ENCODE results near the gene PSMD5. TPM values are rescaled to one million over a fixed set of nuclear protein-coding genes. Genes with fewer than 3 reads are reported as not detected.
A peak's percentile ranks its signal among the peaks of the same experiment; 100 is the strongest.

The PSMD5 gene
- total RNA-seq, 1 donor: 32.6 TPM

GRCh38 chr9:120864719-120865118 lies 22.0 kb upstream of the PSMD5 start:
- Histone ChIP-seq H3K9me3 (ENCODE audit: low read depth, low read length) (no peaks in the 10 kb centered on the region), H3K27ac (ENCODE audit: low read depth, low read length) (no peak overlapping the region), H3K79me2 (ENCODE audit: insufficient read depth, low read length) (no peaks in the 10 kb centered on the region), H3K27me3 (ENCODE audit: insufficient read depth, low read length) (no peaks in the 10 kb centered on the region), H3K4me2 (ENCODE audit: insufficient read depth, low read length) (no peak overlapping the region), H2AFZ (ENCODE audit: low read length) (no peak overlapping the region), H3K4me3 (ENCODE audit: insufficient read depth, low read length) (no peak overlapping the region), H4K20me1 (ENCODE audit: insufficient read depth, low read length) (no peaks in the 10 kb centered on the region), H3K4me1 (ENCODE audit: insufficient read depth, low read length) (peaks cover 9% of the 10 kb centered on the region), H3K36me3 (ENCODE audit: insufficient read depth, low read length) (peaks cover 49% of the 10 kb centered on the region)
- no peak for DNase-seq (ENCODE audit: insufficient read length, low spot score, missing footprints)
- TF ChIP-seq, protein P1, sequence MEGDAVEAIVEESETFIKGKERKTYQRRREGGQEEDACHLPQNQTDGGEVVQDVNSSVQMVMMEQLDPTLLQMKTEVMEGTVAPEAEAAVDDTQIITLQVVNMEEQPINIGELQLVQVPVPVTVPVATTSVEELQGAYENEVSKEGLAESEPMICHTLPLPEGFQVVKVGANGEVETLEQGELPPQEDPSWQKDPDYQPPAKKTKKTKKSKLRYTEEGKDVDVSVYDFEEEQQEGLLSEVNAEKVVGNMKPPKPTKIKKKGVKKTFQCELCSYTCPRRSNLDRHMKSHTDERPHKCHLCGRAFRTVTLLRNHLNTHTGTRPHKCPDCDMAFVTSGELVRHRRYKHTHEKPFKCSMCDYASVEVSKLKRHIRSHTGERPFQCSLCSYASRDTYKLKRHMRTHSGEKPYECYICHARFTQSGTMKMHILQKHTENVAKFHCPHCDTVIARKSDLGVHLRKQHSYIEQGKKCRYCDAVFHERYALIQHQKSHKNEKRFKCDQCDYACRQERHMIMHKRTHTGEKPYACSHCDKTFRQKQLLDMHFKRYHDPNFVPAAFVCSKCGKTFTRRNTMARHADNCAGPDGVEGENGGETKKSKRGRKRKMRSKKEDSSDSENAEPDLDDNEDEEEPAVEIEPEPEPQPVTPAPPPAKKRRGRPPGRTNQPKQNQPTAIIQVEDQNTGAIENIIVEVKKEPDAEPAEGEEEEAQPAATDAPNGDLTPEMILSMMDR (IDR thresholded peaks at IDR 0.05; ENCODE audit: extremely low read depth, low read depth, low read length): no peak

DNA sequence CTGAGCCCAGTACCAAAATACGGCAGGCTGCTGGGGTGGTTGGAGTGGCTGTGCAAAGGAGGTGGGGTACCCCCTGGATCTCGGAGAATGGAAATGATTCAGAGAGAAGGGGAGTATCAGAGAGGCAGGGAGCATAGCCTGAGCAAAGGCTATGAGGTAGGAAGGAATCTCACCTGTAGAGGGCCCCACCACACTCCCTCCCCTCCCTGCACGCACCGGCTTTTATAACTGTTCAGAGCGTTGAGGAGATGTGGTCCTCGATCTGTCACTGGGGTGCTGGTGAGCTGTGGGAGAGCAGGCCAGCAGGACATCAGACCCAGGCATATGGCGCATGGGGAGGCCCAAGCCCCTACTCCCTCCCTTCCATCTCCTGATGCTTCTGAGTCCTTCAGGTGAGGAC lies 21.1 kb upstream of the PSMD5 start:
- Histone ChIP-seq H3K79me2 (ENCODE audit: insufficient read depth, low read length) (no peaks in the 10 kb centered on the region), H3K27me3 (ENCODE audit: insufficient read depth, low read length) (no peaks in the 10 kb centered on the region), H3K4me3 (ENCODE audit: insufficient read depth, low read length) (no peak overlapping the region), H3K27ac (ENCODE audit: low read depth, low read length) (no peak overlapping the region), H4K20me1 (ENCODE audit: insufficient read depth, low read length) (no peaks in the 10 kb centered on the region), H3K4me1 (ENCODE audit: insufficient read depth, low read length) (peaks cover 4% of the 10 kb centered on the region), H3K4me2 (ENCODE audit: insufficient read depth, low read length) (no peak overlapping the region), H2AFZ (ENCODE audit: low read length) (no peak overlapping the region), H3K9me3 (ENCODE audit: low read depth, low read length) (no peaks in the 10 kb centered on the region), H3K36me3 (ENCODE audit: insufficient read depth, low read length) (peaks cover 51% of the 10 kb centered on the region)
- no peak for DNase-seq (ENCODE audit: insufficient read length, low spot score, missing footprints)
- TF ChIP-seq, protein P1 (IDR thresholded peaks at IDR 0.05; ENCODE audit: extremely low read depth, low read depth, low read length): no peak

GRCh38 chr9:120862452-120862851 lies 19.7 kb upstream of the PSMD5 start:
- H3K4me1 ChIP-seq (ENCODE audit: insufficient read depth, low read length): no peaks in the 10 kb centered on the region
- H3K27me3 ChIP-seq (ENCODE audit: insufficient read depth, low read length): no peaks in the 10 kb centered on the region
- H3K9me3 ChIP-seq (ENCODE audit: low read depth, low read length): no peaks in the 10 kb centered on the region
- no peaks in the 10 kb centered on the region for H4K20me1 ChIP-seq (ENCODE audit: insufficient read depth, low read length)
- H3K4me2 ChIP-seq (ENCODE audit: insufficient read depth, low read length): no peak overlapping the region
- H3K79me2 ChIP-seq (ENCODE audit: insufficient read depth, low read length): no peaks in the 10 kb centered on the region
- no peak overlapping the region for H3K4me3 ChIP-seq (ENCODE audit: insufficient read depth, low read length)
- peaks cover 57% of the 10 kb centered on the region for H3K36me3 ChIP-seq (ENCODE audit: insufficient read depth, low read length)
- H2AFZ ChIP-seq (ENCODE audit: low read length): no peak overlapping the region
- no peak for DNase-seq (ENCODE audit: insufficient read length, low spot score, missing footprints)
- TF ChIP-seq, protein P1 (IDR thresholded peaks at IDR 0.05; ENCODE audit: extremely low read depth, low read depth, low read length): no peak
- no peak overlapping the region for H3K27ac ChIP-seq (ENCODE audit: low read depth, low read length)

- peak; percentile 52 for DNase-seq (ENCODE audit: insufficient read length, low spot score, missing footprints)
- no peak overlapping the region for H3K27ac ChIP-seq (ENCODE audit: low read depth, low read length)
- H3K27me3 ChIP-seq (ENCODE audit: insufficient read depth, low read length): no peaks in the 10 kb centered on the region
- TF ChIP-seq, protein P1 (IDR thresholded peaks at IDR 0.05; ENCODE audit: extremely low read depth, low read depth, low read length): no peak
- H3K4me1 ChIP-seq (ENCODE audit: insufficient read depth, low read length): no peaks in the 10 kb centered on the region
- H3K4me3 ChIP-seq (ENCODE audit: insufficient read depth, low read length): no peak overlapping the region
- no peaks in the 10 kb centered on the region for H3K9me3 ChIP-seq (ENCODE audit: low read depth, low read length)
- H4K20me1 ChIP-seq (ENCODE audit: insufficient read depth, low read length): no peaks in the 10 kb centered on the region
- no peak overlapping the region for H3K4me2 ChIP-seq (ENCODE audit: insufficient read depth, low read length)
- H2AFZ ChIP-seq (ENCODE audit: low read length): no peak overlapping the region
- peaks cover 58% of the 10 kb centered on the region for H3K36me3 ChIP-seq (ENCODE audit: insufficient read depth, low read length)
- H3K79me2 ChIP-seq (ENCODE audit: insufficient read depth, low read length): no peaks in the 10 kb centered on the region
These were observed 19.2 kb upstream of the PSMD5 start for GRCh38 chr9:120861935-120862334.

Measured in osteoblast (primary cell).